Motor neuron (in vitro differentiated cells): ENCODE data around the gene FKBP3. TPM values are rescaled to one million over a fixed set of nuclear protein-coding genes. Genes with fewer than 3 reads are reported as not detected.

Source experiments
- ATAC-seq, 8 experiments: fragments of 200-7000 bp; cut with Tn5 transposase; replicated peaks in 6 of 8; 2 replicates each; pipeline ENCODE4 v1.8.0; 2021; ENCODE audit warnings: mild to moderate bottlenecking in 8 of 8, moderate library complexity in 8 of 8
- H3K27ac ChIP-seq, 2 donors: fragments of 250-450 bp; sonication (Bioruptor Pico); 2 replicates each; pipeline ENCODE4 v1.9.0; 2021; ENCODE audit warnings: antibody characterized with exemption in 2 of 2, mild to moderate bottlenecking in 2 of 2, moderate library complexity in 1 of 2
- H3K4me1 ChIP-seq, 2 donors: fragments of 250-450 bp; sonication (Bioruptor Pico); replicated peaks in 1 of 2; 2 replicates each; pipeline ENCODE4 v1.6.1; 2021; ENCODE audit warnings: antibody characterized with exemption in 2 of 2, mild to moderate bottlenecking in 2 of 2, moderate library complexity in 1 of 2
- H3K4me3 ChIP-seq, 5 donors: fragments of 250-450 bp; sonication (Bioruptor Pico); 2 replicates each; pipeline ENCODE4 v1.9.0; 2021; ENCODE audit warnings: antibody characterized with exemption in 5 of 5, mild to moderate bottlenecking in 5 of 5, moderate library complexity in 4 of 5
- WGBS, 10 experiments: fragments of 450-650 bp; shearing (Covaris generic); methylation state at CpG; one replicate each; pipeline ENCODE4 v1.0.0; 2022; 5-methylcytosine and 5-hydroxymethylcytosine counted together
- in situ Hi-C, 9 experiments: fragments of 400-800 bp; cut with MboI; loops; one replicate each; pipeline ENCODE4 v1.15.0; 2021; ENCODE audit warnings: low sequenced_read_pairs in 9 of 9, low pct_unique_long_range_greater_than_20kb in 2 of 9; ENCODE audit not compliant: unreplicated experiment in 9 of 9
- total RNA-seq, 8 experiments: library from RNA; unstranded; fragments of 300-600 nt; gene quantifications; 2 replicates each; pipeline versions ENCODE4 v1.2.3 to v1.2.4, GENCODE V29; 2022

Gene FKBP3
- total RNA-seq, 8 experiments from 2014 or later: 38.1 to 126 (median 96.1) TPM

GRCh38 chr14:45135659-45136395 is 1.5 kb upstream of the FKBP3 start, which contains the start of gene FANCM:
FANCM (plus strand) TSS chr14:45135930; CDS start chr14:45136032, 102 bp downstream.
- WGBS, 10 experiments: 0 to 3% (median 0%) methylated on average over 1 to 27 of the region's 48 CpGs
- Histone ChIP-seq H3K4me3 (peak within 1 kb of the TSS; percentile 64 to 93 (median 85)), H3K27ac (peak within 1 kb of the TSS; percentile 11 to 30), H3K4me1 (peaks cover 7 to 12% of the 10 kb centered on the region in 2 donors)
- in situ Hi-C loops: no loop called here
- ATAC-seq: peak; percentile 45 to 63 (median 52)

GRCh38 chr14:45135156-45135555 is 875 bp upstream of the FKBP3 start:
- in situ Hi-C loops: no loop called here
- peaks cover 7 to 12% of the 10 kb centered on the region in 2 donors for H3K4me1 ChIP-seq
- H3K27ac ChIP-seq: peak overlapping the region; percentile 11 to 30
- ATAC-seq: no peak
- WGBS, 10 experiments: 0 to 3% (median 0%) methylated on average over 2 to 7 of the region's 7 CpGs
- H3K4me3 ChIP-seq: peak overlapping the region; percentile 64 to 93 (median 85)

- in situ Hi-C loops: no loop called here
- Histone ChIP-seq H3K4me3 (peak overlapping the region; percentile 64 to 93 (median 85)), H3K27ac (peak overlapping the region; percentile 97), H3K4me1 (peaks cover 7 to 9% of the 10 kb centered on the region in 2 donors)
- 0 to 17% (median 0%) methylated on average over 1 to 7 of the region's 9 CpGs; no CpG with 5 or more reads in 1 of the 10 experiments for WGBS, 10 experiments
- ATAC-seq: peak in 4 of 8 experiments; percentile 1 to 15 (median 4)
These were observed 614 bp downstream of the FKBP3 start for GRCh38 chr14:45133683-45134050.

GRCh38 chr14:45128963-45129629 is 5.2 kb downstream of the FKBP3 start:
- in situ Hi-C loops: no loop called here
- no peak for ATAC-seq
- Histone ChIP-seq H3K4me1 (peaks cover 5% of the 10 kb centered on the region in 2 donors), H3K27ac (no peak overlapping the region), H3K4me3 (no peak overlapping the region)
- WGBS, 10 experiments: 56 to 100% (median 82%) methylated on average over 1 of the region's 1 CpG; no CpG with 5 or more reads in 2 of the 10 experiments

GRCh38 chr14:45125754-45126153 is 8.5 kb downstream of the FKBP3 start:
- WGBS, 10 experiments: 100% methylated on average over 1 to 2 of the region's 2 CpGs; no CpG with 5 or more reads in 7 of the 10 experiments
- in situ Hi-C loops: no loop called here
- no peak overlapping the region for H3K27ac ChIP-seq
- no peak overlapping the region for H3K4me3 ChIP-seq
- no peak for ATAC-seq
- no peaks in the 10 kb centered on the region for H3K4me1 ChIP-seq

- ATAC-seq: no peak
- H3K4me1 ChIP-seq: no peaks in the 10 kb centered on the region
- no peak overlapping the region for H3K4me3 ChIP-seq
- WGBS, 10 experiments: 90 to 100% (median 100%) methylated on average over 1 to 3 of the region's 3 CpGs; no CpG with 5 or more reads in 3 of the 10 experiments
- in situ Hi-C loops: no loop called here
- no peak overlapping the region for H3K27ac ChIP-seq
These were observed 11.0 kb downstream of the FKBP3 start for GRCh38 chr14:45123271-45123670.

- in situ Hi-C loops: no loop called here
- no peak for ATAC-seq
- WGBS, 10 experiments: 67 to 100% (median 100%) methylated on average over 1 of the region's 1 CpG; no CpG with 5 or more reads in 3 of the 10 experiments
- H3K4me3 ChIP-seq: no peak overlapping the region
- H3K4me1 ChIP-seq: no peaks in the 10 kb centered on the region
- H3K27ac ChIP-seq: no peak overlapping the region
These were observed 14.2 kb downstream of the FKBP3 start for GRCh38 chr14:45120096-45120495.

- H3K4me3 ChIP-seq: no peak overlapping the region
- no peaks in the 10 kb centered on the region for H3K4me1 ChIP-seq
- 73 to 100% (median 96%) methylated on average over 1 to 6 of the region's 6 CpGs for WGBS, 10 experiments
- in situ Hi-C loops: no loop called here
- H3K27ac ChIP-seq: no peak overlapping the region
- no peak for ATAC-seq
These were observed 15.7 kb downstream of the FKBP3 start for GRCh38 chr14:45118594-45118993.

GRCh38 chr14:45114327-45114726 is 20.0 kb downstream of the FKBP3 start:
- in situ Hi-C loops: no loop called here
- WGBS, 10 experiments: 25 to 100% (median 90%) methylated on average over 1 to 3 of the region's 3 CpGs
- Histone ChIP-seq H3K27ac (no peak overlapping the region), H3K4me3 (no peak overlapping the region), H3K4me1 (no peaks in the 10 kb centered on the region)
- ATAC-seq: peak in 1 of 8 experiments; percentile 5

- H3K4me3 ChIP-seq: no peak overlapping the region
- ATAC-seq: peak in 3 of 8 experiments; percentile 84 to 92 (median 86)
- in situ Hi-C loops: no loop called here
- WGBS, 10 experiments: 46 to 100% (median 100%) methylated on average over 1 to 5 of the region's 6 CpGs
- H3K4me1 ChIP-seq: no peaks in the 10 kb centered on the region
- H3K27ac ChIP-seq: no peak overlapping the region
These were observed 21.1 kb downstream of the FKBP3 start for GRCh38 chr14:45112896-45113781.

- Histone ChIP-seq H3K4me3 (no peak overlapping the region), H3K4me1 (no peaks in the 10 kb centered on the region), H3K27ac (no peak overlapping the region)
- 88 to 100% methylated on average over 1 of the region's 1 CpG; no CpG with 5 or more reads in 8 of the 10 experiments for WGBS, 10 experiments
- no peak for ATAC-seq
- in situ Hi-C loops: no loop called here
These were observed 29.7 kb downstream of the FKBP3 start for GRCh38 chr14:45104561-45104960.

- in situ Hi-C loops: no loop called here
- Histone ChIP-seq H3K27ac (no peak overlapping the region), H3K4me1 (no peaks in the 10 kb centered on the region), H3K4me3 (no peak overlapping the region)
- no peak for ATAC-seq
These were observed 30.5 kb downstream of the FKBP3 start for GRCh38 chr14:45103806-45104205.

GRCh38 chr14:45096218-45096617 is 38.1 kb downstream of the FKBP3 start:
- ATAC-seq: no peak
- in situ Hi-C loops: no loop called here
- 89 to 100% (median 100%) methylated on average over 1 to 4 of the region's 4 CpGs for WGBS, 10 experiments

More at GRCh38 chr14:45096218-45096617, 38.1 kb downstream of the FKBP3 start:
- Histone ChIP-seq H3K27ac (no peak overlapping the region), H3K4me3 (no peak overlapping the region), H3K4me1 (no peaks in the 10 kb centered on the region)
